Activated T-cell treated with anti-CD3 and anti-CD28 coated beads, Interleukin-2, amount 50 U/mL, for 48 hours (primary cell): ENCODE results near the gene SLC43A2.
"Not testable (repeated sequence)": the region's sequence is repeated elsewhere in the genome, so short reads cannot be mapped to it uniquely, and the experiment has no call there.

Experiments used
- DNase-seq, 2 experiments: peaks; one replicate each; pipeline ENCODE4 v3.0.0-alpha.2; 2020

Gene SLC43A2

GRCh38 chr17:1588821-1589585, 39.6 kb downstream of the SLC43A2 start:
- no peak for DNase-seq

- no peak for DNase-seq
Observed at GRCh38 chr17:1584167-1584566, 44.5 kb downstream of the SLC43A2 start.

- no peak for DNase-seq
Observed at GRCh38 chr17:1583556-1583955, 45.1 kb downstream of the SLC43A2 start.

- DNase-seq = no peak
Observed at GRCh38 chr17:1582374-1582773, 46.3 kb downstream of the SLC43A2 start.

GRCh38 chr17:1580979-1581676, 47.5 kb downstream of the SLC43A2 start:
- DNase-seq = no peak

- no peak for DNase-seq
Observed at GRCh38 chr17:1578029-1578428, 50.6 kb downstream of the SLC43A2 start.

- DNase-seq = no peak
Observed at GRCh38 chr17:1577583-1578013, 51.0 kb downstream of the SLC43A2 start.

- DNase-seq = no peak
Observed at GRCh38 chr17:1577182-1577581, 51.5 kb downstream of the SLC43A2 start.

- DNase-seq = no peak
Observed at GRCh38 chr17:1576500-1576899, 52.1 kb downstream of the SLC43A2 start.

GRCh38 chr17:1574697-1575471, 53.8 kb downstream of the SLC43A2 start:
- no peak for DNase-seq

- peak; percentile 87 to 89 for DNase-seq
Observed at GRCh38 chr17:1573932-1574696, 54.5 kb downstream of the SLC43A2 start.

- not testable (repeated sequence) for DNase-seq
Observed at GRCh38 chr17:1572646-1573045, 56.0 kb downstream of the SLC43A2 start.

- no peak for DNase-seq
Observed at GRCh38 chr17:1571341-1571704, 57.3 kb downstream of the SLC43A2 start.

- no peak for DNase-seq
Observed at GRCh38 chr17:1568950-1569810, 59.5 kb downstream of the SLC43A2 start.

- peak; percentile 39 to 49 for DNase-seq
Observed at GRCh38 chr17:1566505-1567199, 62.0 kb downstream of the SLC43A2 start.

GRCh38 chr17:1565877-1566276, 62.8 kb downstream of the SLC43A2 start:
- DNase-seq = no peak

GRCh38 chr17:1563786-1564613, 64.6 kb downstream of the SLC43A2 start:
- DNase-seq = no peak

GRCh38 chr17:1563471-1563785, 65.2 kb downstream of the SLC43A2 start:
- not testable (repeated sequence) for DNase-seq

- DNase-seq = no peak
Observed at GRCh38 chr17:1562176-1562643, 66.4 kb downstream of the SLC43A2 start.
